Fibroblast of the aortic adventitia (primary cell): ENCODE results near the gene FBXO47. TPM values are rescaled to one million over a fixed set of nuclear protein-coding genes. Genes with fewer than 3 reads are reported as not detected.

ENCODE experiments used
- DNase-seq: peaks from one replicate; pipeline ENCODE4 v3.0.0-alpha.2; 2010; ENCODE audit warnings: low read depth
- H3K4me3 ChIP-seq: 2 replicates; pipeline ENCODE4 v1.5.1; 2011; ENCODE audit warnings: low read depth, mild to moderate bottlenecking, control low read depth, low read length, moderate library complexity
- CTCF ChIP-seq: IDR thresholded peaks from 2 replicates; pipeline ENCODE4 v1.5.1; 2011; ENCODE audit warnings: mild to moderate bottlenecking, low read length, control low read depth, inconsistent platforms; ENCODE audit not compliant: insufficient read depth
- total RNA-seq: library from RNA; depleted of rRNA; stranded (reverse); fragments of >200 nt; gene quantifications from 2 replicates; pipeline ENCODE4 v1.2.3, GENCODE V29; 2012; ENCODE audit warnings: low replicate concordance

FBXO47 gene
- under 0.01 TPM in 1 of 2 replicates, not detected in the other for total RNA-seq

- peak within 1 kb of the TSS; percentile 50 for H3K4me3 ChIP-seq
- TF ChIP-seq CTCF: peak; percentile 11
- peak; percentile 83 for DNase-seq
These were observed at the start of gene FBXO47 for GRCh38 chr17:38967290-38967738. Gene FBXO47, minus strand, starts transcription at chr17:38967403. Its CDS starts 4,378 bp downstream, at chr17:38963025.

GRCh38 chr17:39016193-39017153, 49.3 kb upstream of the FBXO47 start:
- no peak for DNase-seq

GRCh38 chr17:39015546-39015935, 48.3 kb upstream of the FBXO47 start:
- DNase-seq: no peak
- no peak for TF ChIP-seq CTCF
- H3K4me3 ChIP-seq: no peak overlapping the region

More at GRCh38 chr17:39016193-39017153, 49.3 kb upstream of the FBXO47 start:
- TF ChIP-seq CTCF: no peak
- H3K4me3 ChIP-seq: no peak overlapping the region

- no peak for DNase-seq
- no peak for TF ChIP-seq CTCF
- H3K4me3 ChIP-seq: no peak overlapping the region
These were observed 47.8 kb upstream of the FBXO47 start for GRCh38 chr17:39014795-39015545.

- peak; percentile 72 for DNase-seq
- no peak for TF ChIP-seq CTCF
- no peak overlapping the region for H3K4me3 ChIP-seq
These were observed 47.0 kb upstream of the FBXO47 start for GRCh38 chr17:39014044-39014794.

- TF ChIP-seq CTCF: no peak
- no peak overlapping the region for H3K4me3 ChIP-seq
- no peak for DNase-seq
These were observed 45.5 kb upstream of the FBXO47 start for GRCh38 chr17:39012725-39013124.
